Liver (tissue), 9 donors: ENCODE measurements around the gene ZFP36L1. TPM values are rescaled to one million over a fixed set of nuclear protein-coding genes. Genes with fewer than 3 reads are reported as not detected.
A peak's percentile ranks its signal among the peaks of the same experiment; 100 is the strongest.

Experiments
- DNase-seq: peaks from one replicate; pipeline ENCODE4 v3.0.0-alpha.2; 2017; ENCODE audit warnings: low spot score
- H3K27ac ChIP-seq, 2 donors: one replicate each; pipeline ENCODE4 v1.7.0; 2013; ENCODE audit warnings: inconsistent platforms in 2 of 2, low read length in 2 of 2, control low read depth in 1 of 2, low read depth in 1 of 2, mild to moderate bottlenecking in 1 of 2
- H3K27me3 ChIP-seq, 4 donors: one replicate each; pipeline versions ENCODE4 v1.6.1 to v1.7.0; 2013; ENCODE audit warnings: low read length in 3 of 4, inconsistent platforms in 1 of 4, mild to moderate bottlenecking in 1 of 4, moderate library complexity in 1 of 4; ENCODE audit not compliant: control insufficient read depth in 4 of 4, insufficient read depth in 4 of 4
- H3K36me3 ChIP-seq, 4 donors: one replicate each; pipeline versions ENCODE4 v1.6.1 to v1.7.0; 2013; ENCODE audit warnings: low read length in 3 of 4, mild to moderate bottlenecking in 3 of 4, low read depth in 1 of 4, moderate library complexity in 1 of 4; ENCODE audit not compliant: control insufficient read depth in 4 of 4, insufficient read depth in 3 of 4
- H3K4me1 ChIP-seq, 4 donors: one replicate each; pipeline versions ENCODE4 v1.6.1 to v1.7.0; 2013; ENCODE audit warnings: low read length in 3 of 4, mild to moderate bottlenecking in 3 of 4, moderate library complexity in 1 of 4; ENCODE audit not compliant: control insufficient read depth in 4 of 4, insufficient read depth in 4 of 4
- H3K4me3 ChIP-seq, 3 donors: one replicate each; pipeline versions ENCODE4 v1.6.1 to v1.7.0; 2013; ENCODE audit warnings: low read length in 3 of 3, control low read depth in 1 of 3, low read depth in 1 of 3, mild to moderate bottlenecking in 1 of 3
- H3K9ac ChIP-seq, 2 donors: one replicate each; pipeline ENCODE4 v1.7.0; 2013; ENCODE audit warnings: low read length in 2 of 2, mild to moderate bottlenecking in 2 of 2, moderate library complexity in 2 of 2, control low read depth in 1 of 2, low read depth in 1 of 2
- H3K9me3 ChIP-seq, 4 donors: one replicate each; pipeline versions ENCODE4 v1.6.1 to v1.7.0; 2013; ENCODE audit warnings: low read length in 3 of 4; ENCODE audit not compliant: control insufficient read depth in 4 of 4
- CTCF ChIP-seq: fragments of 150-350 bp; IDR thresholded peaks from 2 replicates; pipeline ENCODE4 v1.5.1; 2017; ENCODE audit warnings: improper control_type of control experiment, low read depth, low read length; ENCODE audit not compliant: missing input control
- EGR1 ChIP-seq, 2 donors: IDR thresholded peaks; 2 replicates each; pipeline ENCODE4 v1.6.1; 2016 to 2018; ENCODE audit warnings: antibody characterized with exemption in 2 of 2, low read depth in 2 of 2
- FOXA1 ChIP-seq: IDR thresholded peaks from 2 replicates; pipeline ENCODE4 v1.6.1; 2016; ENCODE audit warnings: antibody characterized with exemption
- FOXA2 ChIP-seq: IDR thresholded peaks from 2 replicates; pipeline ENCODE4 v1.6.1; 2016; ENCODE audit warnings: antibody characterized with exemption
- GABPA ChIP-seq, 2 donors: IDR thresholded peaks in 1 of 2; conservative IDR thresholded peaks in 1 of 2; 2 replicates each; pipeline ENCODE4 v1.6.1; 2016; ENCODE audit warnings: antibody characterized with exemption in 2 of 2, mild to moderate bottlenecking in 1 of 2, moderate library complexity in 1 of 2
- HNF4A ChIP-seq, 2 donors: conservative IDR thresholded peaks; 2 replicates each; pipeline ENCODE4 v1.6.1; 2016; ENCODE audit warnings: antibody characterized with exemption in 2 of 2, mild to moderate bottlenecking in 2 of 2
- HNF4G ChIP-seq: IDR thresholded peaks from 2 replicates; pipeline ENCODE4 v1.6.1; 2016; ENCODE audit warnings: antibody characterized with exemption
- JUND ChIP-seq, 2 donors: IDR thresholded peaks; 2 replicates each; pipeline ENCODE4 v1.6.1; 2016; ENCODE audit warnings: antibody characterized with exemption in 2 of 2
- NR2F2 ChIP-seq: IDR thresholded peaks from 2 replicates; pipeline ENCODE4 v1.6.1; 2016; ENCODE audit warnings: antibody characterized with exemption
- RAD21 ChIP-seq, 2 donors: IDR thresholded peaks; 2 replicates each; pipeline ENCODE4 v1.6.1; 2016; ENCODE audit warnings: antibody characterized with exemption in 2 of 2, mild to moderate bottlenecking in 2 of 2
- RXRA ChIP-seq, 2 donors: IDR thresholded peaks; 2 replicates each; pipeline ENCODE4 v1.6.1; 2017 to 2018; ENCODE audit warnings: antibody characterized with exemption in 2 of 2, mild to moderate bottlenecking in 1 of 2
- SP1 ChIP-seq: IDR thresholded peaks from 2 replicates; pipeline ENCODE4 v1.6.1; 2018; ENCODE audit warnings: antibody characterized with exemption, mild to moderate bottlenecking
- TAF1 ChIP-seq: conservative IDR thresholded peaks from 2 replicates; pipeline ENCODE4 v1.6.1; 2016; ENCODE audit warnings: antibody characterized with exemption, mild to moderate bottlenecking
- YY1 ChIP-seq: IDR thresholded peaks from 2 replicates; pipeline ENCODE4 v1.6.1; 2016; ENCODE audit warnings: antibody characterized with exemption, mild to moderate bottlenecking
- ZBTB33 ChIP-seq: IDR thresholded peaks from 2 replicates; pipeline ENCODE4 v1.6.1; 2016; ENCODE audit warnings: antibody characterized with exemption
- WGBS: extraction: QIAGEN DNeasy Blood & Tissue Kit; methylation state at CpG from one replicate; pipeline ENCODE4 v1.1.7; 2013; 5-methylcytosine and 5-hydroxymethylcytosine counted together
- polyA plus RNA-seq, 2 donors: library from polyadenylated mRNA; stranded (reverse) in 1 of 2; unstranded in 1 of 2; fragments of 200-250 nt in 1 of 2; fragments of >200 nt in 1 of 2; fragmentation: Nextera tagmentation in 1 of 2; extraction: Ambion mirVana in 1 of 2; gene quantifications; one replicate each; pipeline versions ENCODE4 v1.2.1 to v1.2.3, GENCODE V29; 2013 to 2015
- total RNA-seq, 2 donors: library from RNA; depleted of rRNA; stranded (reverse); fragments of >200 nt; gene quantifications; one replicate each; pipeline ENCODE4 v1.2.3, GENCODE V29; 2014
- TF ChIP-seq, protein P1 (sequence below): IDR thresholded peaks from 2 replicates; pipeline ENCODE4 v1.6.1; 2016; ENCODE audit warnings: antibody characterized with exemption, mild to moderate bottlenecking
- TF ChIP-seq, protein P2 (sequence below): IDR thresholded peaks from 2 replicates; pipeline ENCODE4 v1.6.1; 2016; ENCODE audit warnings: antibody characterized with exemption
- TF ChIP-seq, protein P3 (sequence below): IDR thresholded peaks from 2 replicates; pipeline ENCODE4 v1.6.1; 2016; ENCODE audit warnings: antibody characterized with exemption
- donor health status: healthy.
- donor health status: healthy.
- donor health status: healthy.
- donor health status: healthy.
- donor health status: healthy.

Gene ZFP36L1
- total and polyA plus RNA-seq, 4 donors, result 25.0 to 170 (median 69.5) TPM

DNA sequence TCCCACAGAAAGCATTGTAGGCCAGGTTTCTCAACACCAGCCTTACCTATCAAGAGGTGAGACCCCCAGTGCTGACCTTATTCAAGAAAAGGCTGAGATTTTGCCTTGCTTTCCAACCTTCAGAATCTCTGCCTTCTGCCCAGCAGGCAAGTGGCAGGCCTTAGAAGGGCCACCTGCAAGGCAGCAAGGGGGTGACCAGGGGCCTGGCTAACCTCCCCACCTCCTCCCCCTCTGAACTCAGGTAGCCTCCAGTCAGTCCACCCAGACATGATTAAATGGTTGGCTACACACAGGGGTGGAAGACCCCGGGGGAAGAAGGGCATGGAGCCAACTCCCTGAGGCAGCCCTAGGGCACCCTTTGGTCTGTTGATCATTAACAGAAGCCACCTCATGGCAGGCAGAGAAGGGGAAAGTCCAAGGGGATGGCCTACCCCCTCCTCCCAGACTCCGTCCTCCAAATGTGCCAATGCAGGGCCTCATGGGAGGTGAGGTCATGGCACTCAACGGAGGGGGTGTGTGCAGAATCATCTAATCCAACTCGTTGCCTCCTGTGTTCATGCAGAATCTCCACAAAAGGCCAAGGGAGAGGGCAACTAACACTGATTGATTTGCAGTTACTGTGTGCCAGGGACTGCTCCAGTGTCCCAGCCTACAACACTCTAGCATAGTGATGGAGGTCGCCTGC lies 8.5 kb downstream of the ZFP36L1 start:
- Histone ChIP-seq H3K9ac (peak overlapping the region; percentile 21 to 76), H3K4me3 (no peak overlapping the region)

More for the DNA sequence above, 8.5 kb downstream of the ZFP36L1 start:
- TF ChIP-seq, protein P1, sequence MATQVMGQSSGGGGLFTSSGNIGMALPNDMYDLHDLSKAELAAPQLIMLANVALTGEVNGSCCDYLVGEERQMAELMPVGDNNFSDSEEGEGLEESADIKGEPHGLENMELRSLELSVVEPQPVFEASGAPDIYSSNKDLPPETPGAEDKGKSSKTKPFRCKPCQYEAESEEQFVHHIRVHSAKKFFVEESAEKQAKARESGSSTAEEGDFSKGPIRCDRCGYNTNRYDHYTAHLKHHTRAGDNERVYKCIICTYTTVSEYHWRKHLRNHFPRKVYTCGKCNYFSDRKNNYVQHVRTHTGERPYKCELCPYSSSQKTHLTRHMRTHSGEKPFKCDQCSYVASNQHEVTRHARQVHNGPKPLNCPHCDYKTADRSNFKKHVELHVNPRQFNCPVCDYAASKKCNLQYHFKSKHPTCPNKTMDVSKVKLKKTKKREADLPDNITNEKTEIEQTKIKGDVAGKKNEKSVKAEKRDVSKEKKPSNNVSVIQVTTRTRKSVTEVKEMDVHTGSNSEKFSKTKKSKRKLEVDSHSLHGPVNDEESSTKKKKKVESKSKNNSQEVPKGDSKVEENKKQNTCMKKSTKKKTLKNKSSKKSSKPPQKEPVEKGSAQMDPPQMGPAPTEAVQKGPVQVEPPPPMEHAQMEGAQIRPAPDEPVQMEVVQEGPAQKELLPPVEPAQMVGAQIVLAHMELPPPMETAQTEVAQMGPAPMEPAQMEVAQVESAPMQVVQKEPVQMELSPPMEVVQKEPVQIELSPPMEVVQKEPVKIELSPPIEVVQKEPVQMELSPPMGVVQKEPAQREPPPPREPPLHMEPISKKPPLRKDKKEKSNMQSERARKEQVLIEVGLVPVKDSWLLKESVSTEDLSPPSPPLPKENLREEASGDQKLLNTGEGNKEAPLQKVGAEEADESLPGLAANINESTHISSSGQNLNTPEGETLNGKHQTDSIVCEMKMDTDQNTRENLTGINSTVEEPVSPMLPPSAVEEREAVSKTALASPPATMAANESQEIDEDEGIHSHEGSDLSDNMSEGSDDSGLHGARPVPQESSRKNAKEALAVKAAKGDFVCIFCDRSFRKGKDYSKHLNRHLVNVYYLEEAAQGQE, result peak; percentile 92
- TF ChIP-seq HNF4A (conservative IDR thresholded peaks at IDR 0.05) (peak; percentile 90 to 95), GABPA (IDR thresholded peaks at IDR 0.05 in 1 of 2, conservative IDR thresholded peaks at IDR 0.05 in 1 of 2) (peak in 1 of 2 donors; percentile 30), RAD21 (IDR thresholded peaks at IDR 0.05) (peak; percentile 68 to 78), SP1 (peak; percentile 96), CTCF (no peak), ZBTB33 (peak; percentile 87), FOXA2 (no peak), HNF4G (peak; percentile 89), EGR1 (IDR thresholded peaks at IDR 0.05; ENCODE audit: low read depth in 2 of 2) (peak; percentile 53 to 70), YY1 (peak; percentile 83), FOXA1 (peak; percentile 77), NR2F2 (peak; percentile 84), JUND (IDR thresholded peaks at IDR 0.05) (peak; percentile 95 to 98), TAF1 (peak; percentile 59), RXRA (IDR thresholded peaks at IDR 0.05) (peak; percentile 94 to 98)
- TF ChIP-seq, protein P2, sequence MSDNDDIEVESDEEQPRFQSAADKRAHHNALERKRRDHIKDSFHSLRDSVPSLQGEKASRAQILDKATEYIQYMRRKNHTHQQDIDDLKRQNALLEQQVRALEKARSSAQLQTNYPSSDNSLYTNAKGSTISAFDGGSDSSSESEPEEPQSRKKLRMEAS, result peak; percentile 95
- TF ChIP-seq, protein P3, sequence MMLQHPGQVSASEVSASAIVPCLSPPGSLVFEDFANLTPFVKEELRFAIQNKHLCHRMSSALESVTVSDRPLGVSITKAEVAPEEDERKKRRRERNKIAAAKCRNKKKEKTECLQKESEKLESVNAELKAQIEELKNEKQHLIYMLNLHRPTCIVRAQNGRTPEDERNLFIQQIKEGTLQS, result peak; percentile 83
- Histone ChIP-seq H3K36me3 (peaks cover 0 to 5% (median 0%) of the 10 kb centered on the region in 4 donors), H3K4me1 (peaks cover 7 to 58% (median 26%) of the 10 kb centered on the region in 4 donors), H3K27me3 (no peaks in the 10 kb centered on the region), H3K9me3 (no peaks in the 10 kb centered on the region), H3K27ac (peak overlapping the region; percentile 91 to 97)
- peak; percentile 76 for DNase-seq
- WGBS, result 23% methylated on average over 5 of the region's 5 CpGs
